RPMI7951 (cell line): ENCODE data around the gene PRELP. TPM values are rescaled to one million over a fixed set of nuclear protein-coding genes. Genes with fewer than 3 reads are reported as not detected.
"Not testable (repeated sequence)": the region's sequence is repeated elsewhere in the genome, so short reads cannot be mapped to it uniquely, and the experiment has no call there.

Source experiments
- DNase-seq: peaks from one replicate; pipeline ENCODE4 v3.0.0-alpha.2; 2012; ENCODE audit warnings: low read depth
- total RNA-seq: library from RNA; depleted of rRNA; stranded (reverse); fragments of >200 nt; shearing (Covaris generic); gene quantifications from 2 replicates; pipeline ENCODE4 v1.2.3, GENCODE V29; 2014

The PRELP gene
- total RNA-seq, 1 experiment from 2014 or later, result not detected

DNA sequence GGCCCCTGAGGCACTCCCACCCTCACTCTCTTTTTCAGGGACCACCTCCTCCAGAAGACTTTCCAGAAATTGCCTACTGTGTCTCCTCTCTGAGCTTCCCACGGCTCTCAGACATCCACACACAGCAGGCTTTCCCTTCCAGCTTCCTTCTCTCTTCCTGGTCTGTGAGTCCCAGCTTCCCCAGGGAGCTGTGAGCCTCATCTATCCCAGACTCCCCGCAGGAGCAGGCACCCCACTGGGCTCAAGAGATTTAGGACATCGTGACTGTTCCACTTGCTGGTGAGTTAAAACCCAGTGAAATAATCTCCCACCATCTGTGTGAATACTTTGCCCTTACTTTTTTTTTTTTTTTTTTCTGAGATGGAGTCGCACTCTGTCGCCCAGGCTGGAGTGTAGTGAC, 22.0 kb upstream of the PRELP start:
- DNase-seq, result no peak

DNA sequence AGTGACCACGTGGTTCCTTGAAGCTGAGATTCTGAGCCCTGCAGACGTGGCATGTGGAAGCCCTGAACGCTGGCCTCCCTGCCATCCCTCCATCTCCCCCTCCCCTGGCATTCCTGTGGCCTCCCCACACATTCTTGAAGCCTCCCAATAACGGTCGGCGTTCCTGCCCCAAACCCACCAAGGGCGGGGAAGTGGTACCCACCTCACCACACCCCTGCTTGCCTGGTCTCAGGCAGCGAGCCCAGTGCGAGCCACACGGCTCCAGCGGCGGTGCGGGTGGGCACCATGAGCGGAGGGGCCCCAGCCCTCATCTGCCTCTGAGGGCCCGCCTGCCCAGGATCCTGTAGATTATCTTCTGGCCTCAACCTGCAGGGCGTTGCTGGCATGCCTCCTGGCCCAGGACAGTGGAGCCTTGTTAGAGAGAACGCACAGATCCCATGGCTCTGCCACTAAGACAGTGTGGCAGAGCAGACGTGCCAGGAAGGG, 20.6 kb upstream of the PRELP start:
- peak; percentile 68 for DNase-seq

DNA sequence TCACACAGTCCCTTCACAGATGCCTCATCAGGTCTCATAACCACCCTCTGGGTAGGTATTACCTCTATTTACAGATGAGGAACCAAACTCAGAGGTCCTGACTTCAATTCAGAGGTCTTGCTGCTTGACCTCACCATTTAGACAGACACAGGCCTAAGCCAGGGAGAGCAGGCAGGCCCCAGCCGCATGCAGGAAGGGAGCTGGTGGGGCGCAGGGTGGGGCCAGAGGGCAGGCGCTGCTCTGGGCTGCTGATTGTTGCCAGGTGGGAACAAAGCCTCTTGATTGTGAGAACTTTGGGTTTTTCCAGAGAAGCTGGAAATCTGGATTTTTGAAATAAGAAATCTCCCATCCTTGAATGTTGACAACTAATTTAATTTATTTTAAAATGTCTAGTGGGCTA, 19.9 kb upstream of the PRELP start:
- DNase-seq, result no peak

DNA sequence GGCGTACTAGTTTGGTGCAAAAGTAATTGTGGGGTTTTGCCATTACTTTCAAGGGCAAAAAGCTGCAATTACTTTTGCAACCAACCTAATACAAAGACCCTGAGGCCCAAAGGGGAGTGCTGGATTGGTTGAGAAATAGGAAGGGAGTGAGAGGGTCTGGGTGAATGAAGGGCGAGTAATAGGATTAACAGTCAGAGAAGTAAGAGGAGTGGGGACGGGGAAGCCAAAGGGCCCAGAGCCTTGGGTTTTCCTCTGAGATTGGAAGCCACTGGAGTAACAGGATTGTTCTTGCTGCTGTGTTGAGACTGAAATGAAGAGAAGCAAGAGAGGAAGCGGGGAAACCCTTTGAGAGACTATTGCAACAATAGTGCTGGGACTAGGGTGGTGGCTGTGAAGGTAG, 19.0 kb upstream of the PRELP start:
- no peak for DNase-seq

DNA sequence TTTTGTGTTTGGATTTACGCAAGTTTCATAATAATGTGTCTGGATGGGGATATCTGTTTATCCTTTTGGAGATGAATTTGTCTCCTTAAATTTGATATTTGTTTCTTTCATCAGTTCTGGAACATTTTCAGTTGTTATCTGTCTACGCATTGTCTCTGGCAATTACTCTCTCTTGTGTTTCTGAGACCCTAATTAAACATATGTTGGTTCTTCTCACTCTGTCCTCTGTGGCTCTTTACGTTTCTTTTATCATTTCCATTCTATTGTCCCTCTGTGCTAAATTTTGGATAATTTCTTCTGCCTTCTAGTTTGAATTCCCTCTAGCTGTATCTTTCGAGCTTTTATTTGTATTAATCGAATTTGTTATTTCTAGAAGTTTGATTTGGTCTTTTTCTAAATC, 17.5 kb upstream of the PRELP start:
- DNase-seq, result no peak

DNA sequence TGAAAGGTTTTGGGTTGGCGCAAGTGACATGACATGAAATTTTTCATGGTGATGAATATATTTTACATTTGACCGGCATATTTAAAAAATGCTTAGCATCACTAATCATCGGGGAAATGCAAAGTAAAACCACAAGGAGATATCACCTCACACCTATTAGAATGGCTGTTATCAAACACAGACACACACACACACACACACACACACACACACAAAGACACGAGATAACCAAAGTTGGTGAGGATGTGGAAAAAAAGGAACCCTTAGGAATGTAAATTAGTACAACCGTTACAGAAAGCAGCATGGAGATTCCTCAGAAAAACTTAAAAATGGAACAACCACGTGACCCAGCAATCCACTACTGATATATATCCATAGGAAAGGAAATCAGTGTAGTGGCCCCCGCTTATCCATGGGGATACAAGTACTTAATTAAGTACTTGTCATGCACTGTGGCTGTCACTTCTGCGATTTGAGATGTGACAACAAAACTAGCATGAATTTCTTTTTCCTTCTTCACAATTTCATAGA, 15.9 kb upstream of the PRELP start:
- no peak for DNase-seq

DNA sequence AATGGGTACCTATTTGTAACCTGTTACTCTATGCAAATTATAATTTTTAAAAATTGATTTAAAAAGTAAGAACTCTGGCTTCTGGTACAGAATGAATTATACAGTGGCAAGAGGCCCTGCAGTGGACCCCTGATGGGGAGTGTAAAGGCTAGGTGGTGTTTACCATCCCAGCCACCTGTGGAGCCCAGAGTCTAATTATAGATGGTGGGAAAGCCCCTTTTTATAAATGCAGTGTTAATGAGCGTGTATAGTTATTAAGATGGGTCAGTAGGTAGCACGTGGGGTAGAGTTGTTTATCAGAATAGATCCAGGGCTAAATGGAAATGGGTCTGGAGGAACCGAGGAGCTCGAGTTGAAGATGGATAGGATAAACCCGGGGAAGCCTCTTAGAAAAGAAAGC, 13.9 kb upstream of the PRELP start:
- DNase-seq, result no peak

DNA sequence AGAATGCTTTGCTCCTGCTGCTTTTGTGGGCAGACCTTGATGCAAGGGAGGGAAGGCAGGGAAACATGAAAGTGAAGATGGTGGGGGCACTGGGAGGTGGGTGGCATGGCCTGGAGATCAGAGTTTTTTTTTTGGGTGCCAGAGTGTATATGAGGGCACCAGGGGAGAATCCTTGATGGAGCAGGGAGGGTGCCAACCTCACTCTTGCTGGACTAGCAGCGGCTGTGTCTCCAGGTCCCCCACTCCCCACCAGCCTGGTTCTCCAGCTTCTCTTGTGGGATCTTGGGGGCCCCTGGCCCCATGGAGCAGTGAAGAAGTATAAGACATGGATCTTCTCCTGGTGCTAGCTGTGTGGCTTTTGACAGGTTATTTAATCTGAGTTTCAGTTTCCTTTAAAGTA, 13.5 kb upstream of the PRELP start:
- no peak for DNase-seq

DNA sequence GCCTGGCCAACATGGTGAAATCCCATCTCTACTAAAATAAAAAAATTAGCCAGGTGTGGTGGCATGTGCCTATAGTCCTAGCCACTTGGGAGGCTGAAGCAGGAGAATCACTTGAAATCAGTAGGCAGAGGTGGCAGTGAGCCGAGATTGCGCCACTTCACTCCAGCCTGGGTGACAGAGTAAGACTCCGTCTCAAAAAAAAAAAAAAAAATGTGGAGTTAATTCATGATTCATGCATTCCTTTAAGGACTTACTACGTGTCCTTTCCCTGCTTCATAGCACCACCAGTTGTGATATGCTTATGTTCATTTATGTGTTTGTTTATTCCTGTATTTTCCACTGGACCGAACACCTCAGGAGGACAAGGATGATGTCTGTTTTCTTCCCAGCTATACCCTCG, 12.7 kb upstream of the PRELP start:
- DNase-seq, result peak; percentile 57

DNA sequence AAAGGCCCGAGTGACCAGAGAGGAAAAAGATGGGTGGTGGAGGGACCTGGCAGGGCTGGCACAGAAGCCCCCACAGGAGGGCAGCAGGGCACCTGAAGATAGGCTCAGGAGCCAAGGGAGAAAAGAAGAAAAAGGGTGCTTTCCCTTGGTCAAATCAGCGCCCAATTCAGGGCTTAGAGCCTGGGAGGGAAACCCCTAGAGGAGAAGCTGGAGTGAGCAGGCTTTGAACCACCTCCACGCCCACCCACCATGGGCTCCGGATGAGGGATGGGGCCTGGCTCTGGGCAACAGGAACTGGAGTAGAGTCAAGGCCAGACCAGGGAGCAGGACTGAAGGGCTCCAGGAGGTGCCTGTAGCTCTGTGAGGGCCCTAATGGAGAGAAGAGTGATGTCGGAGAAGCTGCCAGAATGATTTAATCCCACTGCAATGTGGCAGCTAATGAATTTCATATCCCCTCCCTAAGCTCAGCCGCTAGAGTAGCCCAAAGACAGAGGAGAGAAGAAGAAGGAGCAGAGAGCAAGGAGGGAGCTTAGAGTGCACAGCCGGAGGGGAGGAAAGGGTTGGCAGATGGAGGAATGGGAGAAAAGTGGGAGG, 12.0 kb upstream of the PRELP start:
- no peak for DNase-seq

DNA sequence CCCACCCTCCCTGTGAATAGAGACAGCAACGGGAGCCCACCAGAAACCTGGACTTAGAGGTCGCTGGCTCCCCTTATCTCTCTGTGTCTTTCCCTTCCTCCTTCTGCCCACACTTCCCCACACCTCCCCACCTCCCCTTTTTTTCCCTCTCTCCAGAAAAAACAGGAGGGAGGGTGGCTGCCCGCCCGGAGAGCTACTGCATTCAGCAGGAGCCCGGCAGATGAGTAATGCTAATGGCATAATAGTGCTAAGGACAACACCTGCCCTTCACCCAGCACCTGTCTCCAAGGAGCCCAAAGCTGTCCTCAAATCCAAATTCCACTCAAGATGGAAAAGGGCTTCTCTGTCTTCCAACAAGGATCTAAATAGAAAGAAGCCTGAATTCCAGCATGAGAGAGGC, 11.4 kb upstream of the PRELP start:
- no peak for DNase-seq

DNA sequence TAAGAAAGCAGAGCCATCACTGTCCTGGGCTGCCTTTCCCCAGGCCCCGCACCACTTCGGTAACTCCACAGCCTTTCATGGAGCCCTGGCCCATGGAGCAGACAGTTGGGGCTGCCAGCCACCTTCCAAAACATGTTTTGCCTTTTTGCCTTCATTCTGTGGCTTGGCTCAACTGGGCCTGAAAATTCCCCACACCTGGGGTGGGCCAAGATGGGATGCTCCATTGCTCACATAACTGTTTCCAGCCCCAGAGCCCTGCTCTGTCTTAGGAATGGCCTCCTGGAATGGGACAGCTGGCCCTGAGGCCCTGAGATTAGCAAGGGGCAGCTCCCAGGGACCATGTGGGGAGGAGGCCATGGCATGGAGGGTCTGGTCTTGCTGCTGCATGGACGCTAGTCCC, 10.9 kb upstream of the PRELP start:
- no peak for DNase-seq

DNA sequence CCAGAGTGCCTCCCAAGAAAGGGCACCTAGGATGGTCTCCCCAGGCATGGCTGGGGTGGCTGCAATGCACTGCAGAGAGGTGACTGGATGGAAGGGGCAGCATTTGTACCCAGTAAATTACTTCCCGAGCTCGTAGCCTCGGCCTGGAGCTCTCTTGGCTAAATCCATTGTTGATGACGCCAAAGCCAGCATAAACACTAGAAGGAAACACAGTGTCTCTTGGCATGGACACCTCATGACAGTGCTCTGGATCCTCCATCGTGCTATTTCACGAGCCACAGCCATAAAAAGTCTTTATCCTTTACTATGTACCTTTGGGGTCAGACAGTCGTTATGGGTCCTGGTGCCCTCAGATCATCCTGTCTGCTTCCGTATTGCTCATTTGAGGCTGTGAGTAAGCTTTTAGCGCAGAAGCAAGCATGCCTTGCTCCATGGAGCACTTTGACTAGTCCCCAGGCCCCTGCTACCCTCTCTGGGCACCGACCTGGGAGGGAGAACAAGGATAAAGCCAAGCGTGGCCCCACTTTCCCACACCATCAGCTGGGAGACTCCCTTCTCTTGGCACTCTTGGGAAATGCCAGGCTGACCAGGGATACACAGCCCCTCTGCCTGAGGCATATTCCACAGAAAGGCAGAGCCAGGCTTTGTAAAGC, 10.3 kb upstream of the PRELP start:
- no peak for DNase-seq

DNA sequence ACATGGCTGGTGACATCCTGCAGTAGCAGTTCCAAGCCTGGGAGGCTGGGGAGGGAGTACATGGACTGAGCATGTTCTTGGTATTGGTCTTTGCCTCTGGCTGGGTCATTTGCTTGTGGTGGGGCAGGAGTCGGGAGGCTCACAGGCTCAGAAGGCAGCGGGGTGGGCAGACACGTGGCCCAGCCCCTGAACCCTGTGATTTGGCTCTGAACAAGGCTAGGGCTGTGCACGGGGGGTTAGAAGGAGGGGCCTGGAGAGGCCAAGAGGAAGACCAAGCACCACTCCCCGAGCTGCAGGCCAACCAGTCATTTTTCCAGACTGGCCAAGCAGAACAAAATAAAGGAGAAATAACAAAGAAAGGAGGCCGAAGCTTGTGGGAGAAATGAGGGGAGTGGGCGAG, 9.7 kb upstream of the PRELP start:
- DNase-seq, result no peak

DNA sequence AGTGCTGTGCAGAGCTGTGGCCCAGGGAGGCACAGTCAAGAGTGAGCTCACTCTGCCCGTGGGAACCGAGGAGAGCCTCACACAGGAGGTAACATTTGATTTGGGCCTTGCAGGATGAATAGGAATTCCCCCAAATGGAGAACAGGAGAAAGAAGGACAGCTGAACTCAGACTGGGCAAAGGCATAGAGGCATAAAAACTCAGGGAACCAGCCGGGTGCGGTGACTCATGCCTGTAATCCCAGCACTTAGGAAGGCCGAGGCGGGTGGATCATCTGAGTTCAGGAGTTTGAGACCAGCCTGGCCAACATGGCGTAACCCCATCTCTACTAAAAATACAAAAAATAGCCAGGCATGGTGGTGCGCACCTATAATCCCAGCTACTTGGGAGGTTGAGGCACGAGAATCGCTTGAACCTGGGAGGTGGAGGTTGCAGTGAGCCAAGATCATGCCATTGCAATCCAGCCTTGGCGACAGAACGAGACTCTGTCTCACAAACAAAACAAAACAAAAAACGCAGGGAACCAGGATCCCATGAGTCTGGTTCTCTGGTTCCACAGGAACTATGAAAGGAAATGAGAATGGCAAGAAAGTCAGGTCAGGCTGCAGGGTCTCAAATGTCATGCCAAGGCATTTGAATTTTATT, 8.6 kb upstream of the PRELP start:
- DNase-seq, result not testable (repeated sequence)

DNA sequence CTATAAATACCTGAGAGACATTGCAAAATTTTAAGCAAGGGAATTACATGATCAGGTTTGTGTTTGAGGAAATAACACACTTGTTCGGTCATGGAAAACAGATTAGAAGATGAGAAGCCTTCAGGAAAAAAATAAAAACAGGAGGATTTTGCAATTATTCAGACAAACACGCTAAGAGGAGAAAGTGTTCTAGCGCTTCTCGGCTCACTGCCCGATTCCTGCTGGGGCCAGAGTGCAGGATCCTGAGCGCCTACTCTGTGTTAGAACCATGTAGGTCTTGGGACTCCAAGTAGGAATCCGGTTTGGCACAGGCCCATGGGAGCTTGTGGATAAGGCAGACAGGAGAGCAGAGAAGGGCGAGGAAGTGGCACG, 8.1 kb upstream of the PRELP start:
- no peak for DNase-seq

DNA sequence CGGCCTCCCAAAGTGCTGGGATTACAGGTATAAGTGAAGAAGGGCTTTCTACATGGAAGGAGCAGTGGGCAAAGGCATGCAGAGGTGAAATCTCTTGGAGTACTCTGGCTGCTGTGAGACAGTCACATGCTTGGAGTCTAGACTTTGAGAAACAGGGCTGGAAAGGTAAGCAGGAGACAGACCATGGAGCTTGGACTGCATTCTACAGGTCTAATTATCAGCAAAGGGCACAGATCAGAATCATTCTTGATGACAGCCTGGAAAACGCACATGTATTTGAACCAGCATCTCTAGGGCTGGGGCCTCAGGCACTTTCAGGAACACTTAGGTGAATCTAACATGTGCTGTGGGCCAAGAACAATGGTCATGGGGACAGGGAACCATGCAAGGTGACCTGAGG, 7.3 kb upstream of the PRELP start:
- no peak for DNase-seq

DNA sequence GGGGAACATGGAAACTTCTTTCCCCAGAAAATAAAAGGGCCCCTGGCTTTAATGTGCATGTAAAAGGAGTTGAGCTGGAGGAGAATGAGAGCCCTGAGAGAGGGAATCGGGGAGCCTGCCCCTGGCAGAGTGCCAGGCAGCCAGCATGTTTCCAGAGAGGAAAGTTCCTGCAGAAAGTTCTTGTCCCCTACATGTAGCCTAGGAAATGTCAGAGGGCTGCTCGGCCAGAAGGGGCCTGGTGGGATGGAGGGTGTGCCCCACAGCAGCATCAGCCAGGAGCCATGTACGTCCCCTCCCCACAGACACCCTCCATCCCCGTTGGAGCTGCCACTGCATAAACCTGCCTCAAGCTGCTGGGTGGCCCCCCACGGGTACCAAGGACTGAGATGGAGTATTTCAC, 5.4 kb upstream of the PRELP start:
- DNase-seq, result no peak

DNA sequence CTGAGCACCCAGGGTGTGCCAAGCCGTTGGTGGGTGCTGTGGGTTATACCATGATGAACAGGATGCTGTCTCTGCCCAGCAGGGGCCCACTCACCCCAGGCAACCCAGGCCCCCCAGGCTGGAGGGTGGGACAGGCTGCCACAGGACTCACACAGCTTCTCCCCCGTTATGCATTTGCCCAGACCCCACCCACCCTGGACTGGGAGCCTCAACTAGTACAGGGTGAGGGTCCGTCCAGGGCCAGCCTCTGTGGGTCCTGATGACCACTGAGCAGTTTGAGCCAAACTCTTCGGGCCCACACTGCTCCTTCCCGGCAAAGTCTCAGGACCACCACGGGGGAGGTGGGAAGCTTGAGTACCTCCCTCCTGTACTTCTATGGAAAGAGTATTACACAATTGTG, 3.8 kb upstream of the PRELP start:
- DNase-seq, result no peak

DNA sequence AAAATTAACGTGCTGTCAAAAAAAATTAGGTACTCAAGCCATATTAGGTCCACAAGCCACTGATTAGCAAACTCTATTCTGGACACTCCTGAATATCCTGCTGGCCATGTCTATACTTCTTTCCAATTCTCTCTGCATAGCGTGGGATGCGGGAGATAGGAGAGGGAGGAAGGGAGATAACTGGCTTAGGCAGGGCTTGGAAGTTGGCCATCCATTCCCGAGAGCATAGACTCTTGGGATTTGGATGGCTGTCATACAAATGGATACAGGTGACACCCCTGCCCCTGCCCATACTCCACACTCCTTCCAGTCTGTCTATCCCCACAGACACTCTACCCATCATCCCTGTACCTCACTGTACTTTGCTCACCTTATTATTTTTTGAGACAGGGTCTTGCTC, 2.3 kb upstream of the PRELP start:
- no peak for DNase-seq

DNA sequence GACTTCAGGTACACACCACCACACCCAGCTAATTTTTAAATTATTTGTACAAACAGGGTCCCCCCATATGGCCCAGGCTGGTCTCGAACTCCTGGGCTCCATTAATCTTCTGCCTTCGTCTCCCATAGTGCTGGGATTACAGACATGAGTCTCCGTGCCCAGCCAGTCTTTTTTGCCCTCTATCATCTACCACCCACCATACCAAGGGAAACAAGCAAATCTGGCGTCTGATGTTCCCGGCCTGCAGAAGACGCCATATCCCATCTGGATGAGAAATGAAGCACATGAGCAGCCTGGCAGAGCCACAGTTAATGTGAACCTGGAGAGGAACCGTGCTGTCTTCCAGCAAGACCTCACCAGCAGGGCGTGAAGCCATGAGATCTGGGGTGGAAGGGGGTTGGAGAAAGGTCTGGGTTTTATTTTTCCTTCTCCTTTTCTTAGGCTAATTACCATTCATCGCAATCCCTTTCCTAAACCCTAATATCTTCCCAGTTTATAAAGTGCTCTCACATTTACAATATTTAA, 1.8 kb upstream of the PRELP start:
- no peak for DNase-seq

DNA sequence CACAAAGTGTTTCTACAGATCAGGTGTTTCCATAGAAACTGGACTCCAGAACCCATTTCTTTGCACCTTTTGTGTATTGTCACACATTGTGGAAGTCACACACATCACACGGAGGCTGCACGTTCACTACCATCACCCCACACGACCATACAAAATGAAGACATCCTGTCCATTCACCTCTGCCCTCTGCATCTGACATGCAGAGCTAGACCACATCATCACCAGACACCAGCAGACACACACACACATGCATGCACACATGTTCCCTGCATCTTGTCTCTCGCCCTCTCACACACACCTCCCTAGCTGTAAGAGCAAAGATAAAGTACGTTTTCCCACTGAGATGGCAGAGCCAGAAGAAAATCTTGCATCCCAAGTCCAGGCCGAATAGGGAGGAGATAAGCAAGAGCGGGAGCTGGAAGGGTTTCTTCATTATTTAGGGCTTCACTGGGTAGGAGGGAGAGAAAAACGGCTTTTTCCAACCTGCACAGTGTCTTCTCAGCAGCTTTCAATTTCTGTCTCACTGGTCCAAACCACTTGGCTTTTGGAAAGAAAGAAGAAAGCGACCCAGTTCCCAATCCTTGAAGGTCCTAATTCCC, 709 bp downstream of the PRELP start:
- DNase-seq, result no peak

DNA sequence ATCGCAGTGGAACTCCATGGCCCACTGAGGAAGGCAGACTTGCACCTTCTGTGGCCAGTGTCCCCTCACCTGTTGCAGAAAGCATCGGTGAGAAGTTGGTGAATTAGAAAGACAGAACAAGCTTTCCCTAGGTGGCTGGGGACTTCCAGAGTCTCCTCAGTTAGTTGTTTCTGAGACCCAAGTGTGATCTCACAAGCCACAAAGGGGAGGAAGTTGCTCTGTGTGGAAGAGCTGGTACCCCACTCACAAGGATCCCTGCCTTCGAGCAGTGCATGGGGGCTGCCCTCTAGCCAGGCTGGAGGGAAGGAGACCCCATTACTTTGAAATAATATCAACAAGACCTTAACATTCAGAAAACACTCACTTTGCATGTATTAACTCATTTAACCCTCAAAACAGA, 2.1 kb downstream of the PRELP start:
- no peak for DNase-seq
